H1 (cell line): ENCODE data around the gene COPA. TPM values are rescaled to one million over a fixed set of nuclear protein-coding genes. Genes with fewer than 3 reads are reported as not detected.

ENCODE experiments used
- CTCF ChIA-PET: fragments of 300-600 bp; sonication (Branson Sonifier 250); formaldehyde crosslinking; loops from one replicate; lab custom pipeline; 2021; ENCODE audit not compliant: partially characterized antibody; lab: Charles Lee
- POLR2A ChIA-PET: fragments of 300-600 bp; sonication (Branson Sonifier 250); formaldehyde crosslinking; loops from one replicate; lab custom pipeline; 2021; ENCODE audit warnings: inconsistent platforms; ENCODE audit not compliant: partially characterized antibody; lab: Charles Lee
- DNase-seq, 2 experiments: peaks; one replicate each; pipeline versions ENCODE4 v3.0.0 to v3.0.0-alpha.2; 2010 to 2022; ENCODE audit warnings: low spot score in 2 of 2, low read depth in 1 of 2, mixed read lengths in 1 of 2
- FAIRE-seq: peaks from 2 replicates; lab custom pipeline; 2011; peaks lifted over from hg19 to GRCh38; lab: Jason Lieb, UNC
- H2AFZ ChIP-seq: 2 replicates; pipeline ENCODE4 v1.8.1; 2012; ENCODE audit warnings: low read length, inconsistent platforms
- H2AK5ac ChIP-seq: 2 replicates; pipeline ENCODE4 v1.6.1; 2013; ENCODE audit warnings: low read depth, low read length
- H2BK120ac ChIP-seq: replicated peaks from 2 replicates; pipeline ENCODE3; 2013; ENCODE audit warnings: low read depth, low read length, inconsistent platforms
- H2BK12ac ChIP-seq: 2 replicates; pipeline ENCODE4 v1.6.1; 2013; ENCODE audit warnings: low read depth, low read length
- H2BK15ac ChIP-seq: 2 replicates; pipeline ENCODE4 v1.6.1; 2013; ENCODE audit warnings: low read length
- H2BK20ac ChIP-seq: 2 replicates; pipeline ENCODE4 v1.6.1; 2013; ENCODE audit warnings: low read length
- H2BK5ac ChIP-seq: 2 replicates; pipeline ENCODE4 v1.6.1; 2013; ENCODE audit warnings: low read depth, low read length
- H3K14ac ChIP-seq: 2 replicates; pipeline ENCODE4 v1.6.1; 2013; ENCODE audit warnings: inconsistent platforms; ENCODE audit not compliant: insufficient read length
- H3K18ac ChIP-seq: 2 replicates; pipeline ENCODE4 v1.6.1; 2013; ENCODE audit warnings: low read length; ENCODE audit errors: extremely low read depth
- H3K23ac ChIP-seq: 2 replicates; pipeline ENCODE4 v1.6.1; 2013; ENCODE audit warnings: inconsistent platforms; ENCODE audit not compliant: insufficient read length
- H3K23me2 ChIP-seq: 2 replicates; pipeline ENCODE4 v1.6.1; 2013; ENCODE audit warnings: low read depth, low read length
- H3K27ac ChIP-seq: 2 replicates; pipeline ENCODE4 v1.6.1; 2011; ENCODE audit warnings: low read depth, low read length, inconsistent platforms
- H3K27me3 ChIP-seq, 4 experiments: replicated peaks in 1 of 4; 1 replicate in 1 of 4; 2 replicates in 3 of 4; pipeline versions ENCODE4 v1.6.1 to v1.8.1; 2011 to 2013; ENCODE audit warnings: low read length in 3 of 4, mild to moderate bottlenecking in 3 of 4, inconsistent platforms in 2 of 4, mixed read lengths in 2 of 4, moderate library complexity in 1 of 4; ENCODE audit not compliant: control insufficient read depth in 3 of 4, insufficient read depth in 3 of 4; ENCODE audit errors: extremely low read depth in 1 of 4
- H3K36me3 ChIP-seq, 4 experiments: 2 replicates each; pipeline versions ENCODE4 v1.6.1 to v1.8.1; 2011 to 2013; ENCODE audit warnings: mild to moderate bottlenecking in 4 of 4, low read length in 3 of 4, moderate library complexity in 2 of 4, control low read depth in 1 of 4, inconsistent platforms in 1 of 4; ENCODE audit not compliant: insufficient read depth in 4 of 4, control insufficient read depth in 2 of 4
- H3K4ac ChIP-seq: replicated peaks from 2 replicates; pipeline ENCODE3; 2013; ENCODE audit warnings: low read length, low read depth, mixed read lengths, inconsistent platforms; ENCODE audit not compliant: insufficient read length
- H3K4me1 ChIP-seq, 4 experiments: replicated peaks in 1 of 4; 1 replicate in 1 of 4; 2 replicates in 3 of 4; pipeline versions ENCODE4 v1.6.1 to v1.8.1; 2011 to 2013; ENCODE audit warnings: low read length in 3 of 4, inconsistent platforms in 2 of 4, mixed read lengths in 1 of 4; ENCODE audit not compliant: insufficient read depth in 4 of 4, control insufficient read depth in 3 of 4
- H3K4me2 ChIP-seq, 2 experiments: 2 replicates each; pipeline versions ENCODE4 v1.6.1 to v1.8.1; 2011 to 2013; ENCODE audit warnings: low read depth in 2 of 2, low read length in 2 of 2, control low read depth in 1 of 2, inconsistent platforms in 1 of 2, mild to moderate bottlenecking in 1 of 2; ENCODE audit not compliant: insufficient read depth in 1 of 2
- H3K4me3 ChIP-seq, 4 experiments: fragments of 200-600, 300-600 bp in 1 of 4; sonication (generic), shearing (Covaris generic), sonication (Bioruptor Twin) in 1 of 4; 2 replicates each; pipeline versions ENCODE4 v1.5.1 to v1.8.1; 2011 to 2016; ENCODE audit warnings: low read length in 4 of 4, low read depth in 3 of 4, control low read depth in 2 of 4, inconsistent platforms in 2 of 4, mild to moderate bottlenecking in 2 of 4, mixed read lengths in 1 of 4, moderate library complexity in 1 of 4; ENCODE audit not compliant: insufficient read depth in 2 of 4; ENCODE audit errors: extremely low read depth in 1 of 4
- H3K56ac ChIP-seq: replicated peaks from 2 replicates; pipeline ENCODE3; 2013; ENCODE audit warnings: low read depth, mild to moderate bottlenecking, mixed read lengths, low read length, inconsistent platforms; ENCODE audit not compliant: insufficient read length
- H3K79me1 ChIP-seq: 2 replicates; pipeline ENCODE4 v1.6.1; 2013; ENCODE audit warnings: low read depth, low read length, control low read depth
- H3K79me2 ChIP-seq, 2 experiments: 2 replicates each; pipeline versions ENCODE4 v1.6.1 to v1.8.1; 2012 to 2013; ENCODE audit warnings: low read length in 2 of 2, mild to moderate bottlenecking in 2 of 2, inconsistent platforms in 1 of 2; ENCODE audit not compliant: insufficient read depth in 2 of 2, control insufficient read depth in 1 of 2
- H3K9ac ChIP-seq, 4 experiments: replicated peaks in 1 of 4; 1 replicate in 1 of 4; 2 replicates in 3 of 4; pipeline versions ENCODE4 v1.6.1 to v1.8.1; 2011 to 2013; ENCODE audit warnings: low read depth in 3 of 4, low read length in 3 of 4, control low read depth in 2 of 4, mild to moderate bottlenecking in 2 of 4, moderate library complexity in 2 of 4, inconsistent platforms in 1 of 4; ENCODE audit errors: extremely low read depth in 1 of 4
- H3K9me3 ChIP-seq, 2 experiments: 2 replicates each; pipeline versions ENCODE4 v1.6.1 to v1.8.1; 2012 to 2013; ENCODE audit warnings: mild to moderate bottlenecking in 2 of 2, moderate library complexity in 2 of 2, control low read depth in 1 of 2, inconsistent platforms in 1 of 2, low read depth in 1 of 2, low read length in 1 of 2, mixed read lengths in 1 of 2; ENCODE audit not compliant: insufficient read depth in 2 of 2
- H4K20me1 ChIP-seq, 2 experiments: replicated peaks in 1 of 2; 2 replicates each; pipeline versions ENCODE3 to v1.8.1; 2011 to 2013; ENCODE audit warnings: inconsistent platforms in 2 of 2, low read length in 2 of 2, mild to moderate bottlenecking in 1 of 2; ENCODE audit not compliant: insufficient read depth in 2 of 2, control insufficient read depth in 1 of 2
- H4K5ac ChIP-seq: 2 replicates; pipeline ENCODE4 v1.6.1; 2013; ENCODE audit warnings: low read length, low read depth, mixed read lengths, inconsistent platforms; ENCODE audit not compliant: insufficient read length
- H4K8ac ChIP-seq: 2 replicates; pipeline ENCODE4 v1.8.0; 2013; ENCODE audit warnings: mild to moderate bottlenecking, moderate library complexity, low read length, inconsistent platforms; ENCODE audit not compliant: insufficient read depth; ENCODE audit errors: extremely low read depth
- H4K91ac ChIP-seq: replicated peaks from 2 replicates; pipeline ENCODE3; 2013; ENCODE audit warnings: low read length, mixed read lengths, inconsistent platforms; ENCODE audit not compliant: insufficient read length
- CBX8 ChIP-seq: fragments of 300-800, 300-1000 bp; sonication (generic); IDR thresholded peaks from 2 replicates; pipeline ENCODE4 v1.7.1; 2016; ENCODE audit warnings: low read depth, low read length, borderline replicate concordance
- CEBPB ChIP-seq: IDR thresholded peaks from 2 replicates; pipeline ENCODE4 v1.6.1; 2012; ENCODE audit warnings: low read depth, low read length
- FOSL1 ChIP-seq: IDR thresholded peaks from 2 replicates; pipeline ENCODE4 v1.6.1; 2011; ENCODE audit warnings: mild to moderate bottlenecking, low read depth, low read length, moderate library complexity; ENCODE audit not compliant: insufficient read depth
- HDAC2 ChIP-seq, 2 experiments: fragments of 300-600 bp in 1 of 2; sonication (generic) in 1 of 2; IDR thresholded peaks; 2 replicates each; pipeline ENCODE4 v1.6.1; 2011 to 2012; ENCODE audit warnings: low read depth in 2 of 2, low read length in 2 of 2, mild to moderate bottlenecking in 2 of 2, moderate library complexity in 2 of 2, borderline replicate concordance in 1 of 2, inconsistent platforms in 1 of 2
- KDM4A ChIP-seq: IDR thresholded peaks from one replicate; pipeline ENCODE4 v1.7.1; 2012; ENCODE audit warnings: low read depth, mild to moderate bottlenecking, moderate library complexity, low read length, inconsistent platforms; ENCODE audit not compliant: severe bottlenecking
- PHF8 ChIP-seq: fragments of 200-600 bp; sonication (generic); conservative IDR thresholded peaks from 2 replicates; pipeline ENCODE4 v1.7.1; 2012; ENCODE audit warnings: low read depth, mild to moderate bottlenecking, inconsistent platforms, low read length, moderate library complexity
- POLR2AphosphoS5 ChIP-seq: IDR thresholded peaks from 2 replicates; pipeline ENCODE4 v1.6.1; 2011; ENCODE audit warnings: low read depth, low read length
- RAD21 ChIP-seq, 2 experiments: IDR thresholded peaks in 1 of 2; conservative IDR thresholded peaks in 1 of 2; 2 replicates each; pipeline ENCODE4 v1.6.1; 2011; ENCODE audit warnings: low read depth in 2 of 2, low read length in 2 of 2, improper control_type of control experiment in 1 of 2, inconsistent platforms in 1 of 2, mild to moderate bottlenecking in 1 of 2, moderate library complexity in 1 of 2
- SRF ChIP-seq: IDR thresholded peaks from 2 replicates; pipeline ENCODE4 v1.6.1; 2011; ENCODE audit warnings: mild to moderate bottlenecking, low read depth, low read length, moderate library complexity
- TCF12 ChIP-seq: IDR thresholded peaks from 2 replicates; pipeline ENCODE4 v1.6.1; 2011; ENCODE audit warnings: low read depth, mild to moderate bottlenecking, low read length
- WGBS, 2 experiments: shearing (Covaris generic) in 1 of 2; methylation state at CpG; one replicate each; pipeline versions ENCODE4 v1.1.6 to v1.1.7; 2013 to 2015; ENCODE audit warnings: low lambda C conversion rate in 2 of 2, mixed read lengths in 2 of 2, inconsistent platforms in 1 of 2, low coverage in 1 of 2, missing lambda C conversion rate in 1 of 2; ENCODE audit not compliant: insufficient replicate concordance in 2 of 2, insufficient coverage in 1 of 2, insufficient read length in 1 of 2; ENCODE audit errors: extremely low coverage in 1 of 2, missing lambda C conversion rate in 1 of 2; 5-methylcytosine and 5-hydroxymethylcytosine counted together
- polyA plus RNA-seq, 7 experiments: library from polyadenylated mRNA; depleted of rRNA in 3 of 7; stranded (reverse) in 5 of 7; unstranded in 2 of 7; fragments of >200 nt in 5 of 7; fragments of 200-250 nt in 2 of 7; gene quantifications; 1 replicate in 5 of 7; 2 replicates in 1 of 7; 4 replicates in 1 of 7; pipeline versions ENCODE4 v1.2.1 to v1.2.3, GENCODE V29; 2011 to 2013; ENCODE audit warnings: missing spikeins in 2 of 7, mixed read lengths in 2 of 7
- total RNA-seq: library from RNA; stranded (reverse); fragmentation: NEBNext Ultra II Directional; extraction: Animal tissue kit (Norgen Biotek cat#: 25700); gene quantifications from 2 replicates; pipeline ENCODE4 v1.2.1, GENCODE V29; 2021

The COPA gene
- total and polyA plus RNA-seq, 2 of the 8 experiments (the other 6 are each of a cell fraction or from before 2014, with no cell fraction given) = 78.2 to 115 TPM

GRCh38 chr1:160244209-160244608 is 98.8 kb downstream of the COPA start:
- H4K5ac ChIP-seq = no peak overlapping the region
- no peak overlapping the region for H3K4ac ChIP-seq
- no peak overlapping the region for H3K14ac ChIP-seq
- H3K36me3 ChIP-seq = peaks cover 3 to 34% (median 17%) of the 10 kb centered on the region in 4 experiments
- no peak overlapping the region for H3K23ac ChIP-seq
- H3K4me3 ChIP-seq = no peak overlapping the region
- TF ChIP-seq KDM4A (no peak), SRF (no peak), TCF12 (no peak), PHF8 (no peak), HDAC2 (IDR thresholded peaks at IDR 0.05; ENCODE audit: borderline replicate concordance in 1 of 2, low read depth in 2 of 2, low read length in 2 of 2) (no peak), CEBPB (no peak), POLR2AphosphoS5 (no peak), CBX8 (no peak), RAD21 (IDR thresholded peaks at IDR 0.05 in 1 of 2, conservative IDR thresholded peaks at IDR 0.05 in 1 of 2; ENCODE audit: low read depth in 2 of 2, low read length in 2 of 2) (no peak), FOSL1 (no peak)
- H2BK120ac ChIP-seq = no peak overlapping the region
- no peaks in the 10 kb centered on the region for H3K27me3 ChIP-seq
- H3K4me1 ChIP-seq = no peaks in the 10 kb centered on the region
- DNase-seq = no peak
- no peaks in the 10 kb centered on the region for H3K79me1 ChIP-seq
- 90% methylated on average over 1 of the region's 1 CpG; no CpG with 5 or more reads in 1 of the 2 experiments for WGBS, 2 experiments
- H3K27ac ChIP-seq = no peak overlapping the region
- H4K91ac ChIP-seq = no peak overlapping the region
- H3K56ac ChIP-seq = no peak overlapping the region
- no peak overlapping the region for H2BK5ac ChIP-seq
- no peak overlapping the region for H2BK15ac ChIP-seq
- peaks cover 0 to 52% of the 10 kb centered on the region in 2 experiments; a peak in 2 of 4 replicates for H3K79me2 ChIP-seq
- H4K20me1 ChIP-seq = peaks cover 2 to 5% of the 10 kb centered on the region in 2 experiments
- H3K4me2 ChIP-seq = no peak overlapping the region
- no peak overlapping the region for H2AFZ ChIP-seq
- H4K8ac ChIP-seq = no peak overlapping the region
- FAIRE-seq = no peak
- no peaks in the 10 kb centered on the region for H3K9me3 ChIP-seq
- H3K23me2 ChIP-seq = no peaks in the 10 kb centered on the region; the same call in 1 of the 2 replicates
- H2BK20ac ChIP-seq = no peak overlapping the region
- H3K18ac ChIP-seq = no peak overlapping the region
- no peak overlapping the region for H2AK5ac ChIP-seq
- ChIA-PET POLR2A (interaction anchor here (0.7 to 2.1 kb wide), 12 partner anchors 8 to 63 kb away, joined by 3 to 8 read pairs (median 3); partner anchors contain the start of gene DCAF8), CTCF (interaction anchor here (1.0 to 4.6 kb wide), 15 partner anchors 11 to 198 kb away, joined by 3 to 24 read pairs (median 4); no protein-coding TSS in a partner anchor)
- no peak overlapping the region for H2BK12ac ChIP-seq
- no peak overlapping the region for H3K9ac ChIP-seq
